NOMO-1 treated with dmso at 0.1 percent for 144 hours (cell line): ENCODE data around the gene PET117.
"Not testable (repeated sequence)": the region's sequence is repeated elsewhere in the genome, so short reads cannot be mapped to it uniquely, and the experiment has no call there.

Experiments
- DNase-seq: peaks from one replicate; lab custom pipeline; 2025; ENCODE audit not compliant: unreplicated experiment; lab: John Stamatoyannopoulos, UW

PET117 gene

GRCh38 chr20:18137412-18138265 lies at the start of gene PET117, which contains the start of gene KAT14:
PET117 (plus strand) TSS chr20:18137863; CDS start chr20:18137956, 93 bp downstream.
KAT14 (plus strand) TSS chr20:18137863; CDS start chr20:18142661, 4,798 bp downstream.
- DNase-seq = peak; percentile 89

GRCh38 chr20:18088298-18088697 lies 49.4 kb upstream of the PET117 start:
- DNase-seq = not testable (repeated sequence)

- DNase-seq = not testable (repeated sequence)
Observed at GRCh38 chr20:18088841-18089240, 48.8 kb upstream of the PET117 start.

GRCh38 chr20:18090044-18090443 lies 47.6 kb upstream of the PET117 start:
- no peak for DNase-seq

GRCh38 chr20:18090477-18090876 lies 47.2 kb upstream of the PET117 start:
- no peak for DNase-seq

GRCh38 chr20:18091623-18092022 lies 46.0 kb upstream of the PET117 start:
- DNase-seq = no peak

- no peak for DNase-seq
Observed at GRCh38 chr20:18092890-18093289, 44.8 kb upstream of the PET117 start.

GRCh38 chr20:18093388-18093787 lies 44.3 kb upstream of the PET117 start:
- no peak for DNase-seq

GRCh38 chr20:18094191-18094590 lies 43.5 kb upstream of the PET117 start:
- no peak for DNase-seq

- not testable (repeated sequence) for DNase-seq
Observed at GRCh38 chr20:18100569-18100968, 37.1 kb upstream of the PET117 start.

GRCh38 chr20:18101125-18101810 lies 36.4 kb upstream of the PET117 start:
- DNase-seq = no peak

GRCh38 chr20:18103497-18103896 lies 34.2 kb upstream of the PET117 start:
- no peak for DNase-seq

GRCh38 chr20:18108326-18108725 lies 29.3 kb upstream of the PET117 start:
- no peak for DNase-seq

- not testable (repeated sequence) for DNase-seq
Observed at GRCh38 chr20:18128574-18128973, 9.1 kb upstream of the PET117 start.

GRCh38 chr20:18132663-18133062 lies 5.0 kb upstream of the PET117 start:
- DNase-seq = no peak

GRCh38 chr20:18133962-18134361 lies 3.7 kb upstream of the PET117 start:
- DNase-seq = no peak

- no peak for DNase-seq
Observed at GRCh38 chr20:18138266-18138582, 561 bp downstream of the PET117 start.

- DNase-seq = no peak
Observed at GRCh38 chr20:18138639-18139583, 1.2 kb downstream of the PET117 start.

GRCh38 chr20:18139832-18140231 lies 2.2 kb downstream of the PET117 start:
- no peak for DNase-seq

- no peak for DNase-seq
Observed at GRCh38 chr20:18144541-18145099, 7.0 kb downstream of the PET117 start.

- no peak for DNase-seq
Observed at GRCh38 chr20:18154342-18154741, 16.7 kb downstream of the PET117 start.
